IPS DF 6.9 (cell line): ENCODE data around the gene ADARB1.

Source experiments
- DNase-seq: peaks from one replicate; pipeline ENCODE4 v3.0.0-alpha.2; 2013; ENCODE audit warnings: low read depth, low spot score
- H3K27ac ChIP-seq: one replicate; pipeline ENCODE4 v1.5.1; 2013; ENCODE audit warnings: low read length, control low read depth
- H3K27me3 ChIP-seq: 2 replicates; pipeline ENCODE4 v1.6.1; 2013; ENCODE audit warnings: mild to moderate bottlenecking, low read length; ENCODE audit not compliant: control insufficient read depth, insufficient read depth
- H3K36me3 ChIP-seq: 2 replicates; pipeline ENCODE4 v1.6.1; 2013; ENCODE audit warnings: low read length; ENCODE audit not compliant: control insufficient read depth, insufficient read depth
- H3K4me1 ChIP-seq: 2 replicates; pipeline ENCODE4 v1.6.1; 2013; ENCODE audit warnings: low read length; ENCODE audit not compliant: control insufficient read depth, insufficient read depth
- H3K4me3 ChIP-seq: 2 replicates; pipeline ENCODE4 v1.5.1; 2013; ENCODE audit warnings: mild to moderate bottlenecking, low read length
- H3K9me3 ChIP-seq: 2 replicates; pipeline ENCODE4 v1.6.1; 2013; ENCODE audit warnings: low read length, inconsistent platforms; ENCODE audit not compliant: control insufficient read depth, insufficient read depth
- WGBS: extraction: QIAGEN DNeasy Blood & Tissue Kit; methylation state at CpG from one replicate; pipeline ENCODE4 v1.1.7; 2013; ENCODE audit warnings: mixed read lengths, missing lambda C conversion rate; ENCODE audit not compliant: insufficient read length, insufficient coverage; 5-methylcytosine and 5-hydroxymethylcytosine counted together

Gene ADARB1

DNA sequence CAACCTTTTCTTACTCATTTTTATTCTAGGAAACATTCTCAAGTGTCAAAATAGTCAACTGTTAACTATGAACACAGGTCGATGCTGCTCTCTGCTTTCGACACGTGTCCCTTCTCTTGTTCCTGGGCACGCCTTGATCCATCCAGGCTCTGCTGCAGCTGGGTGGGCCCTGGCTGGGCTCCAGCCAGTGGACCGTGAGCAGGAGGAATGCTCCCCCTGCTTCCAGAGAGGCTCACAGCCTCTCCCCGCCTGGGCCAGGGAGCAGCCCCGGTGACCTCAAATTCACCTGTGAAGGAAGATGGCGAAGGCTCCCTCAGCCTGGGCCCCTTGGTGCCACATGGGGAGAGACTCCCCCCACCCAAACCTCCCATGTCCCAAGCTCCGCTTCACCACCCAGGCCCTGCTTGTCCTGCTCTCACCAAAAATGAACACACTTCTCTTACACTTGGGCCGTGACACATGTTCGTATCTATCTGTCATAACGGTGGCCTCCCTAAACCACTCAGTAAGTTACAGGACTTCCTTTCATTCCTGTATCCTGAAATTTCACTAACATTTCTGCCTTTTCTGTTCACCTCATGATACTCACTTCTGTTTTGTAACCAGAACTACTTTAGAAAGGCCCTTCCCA is 24.6 kb upstream of the ADARB1 start:
- H3K36me3 ChIP-seq: no peaks in the 10 kb centered on the region
- H3K4me3 ChIP-seq: no peak overlapping the region
- H3K27me3 ChIP-seq: no peaks in the 10 kb centered on the region
- no peak overlapping the region for H3K27ac ChIP-seq
- no peak for DNase-seq
- no peaks in the 10 kb centered on the region for H3K9me3 ChIP-seq
- WGBS: no CpG with 5 or more reads among the region's 12 CpGs
- H3K4me1 ChIP-seq: peaks cover 7% of the 10 kb centered on the region

DNA sequence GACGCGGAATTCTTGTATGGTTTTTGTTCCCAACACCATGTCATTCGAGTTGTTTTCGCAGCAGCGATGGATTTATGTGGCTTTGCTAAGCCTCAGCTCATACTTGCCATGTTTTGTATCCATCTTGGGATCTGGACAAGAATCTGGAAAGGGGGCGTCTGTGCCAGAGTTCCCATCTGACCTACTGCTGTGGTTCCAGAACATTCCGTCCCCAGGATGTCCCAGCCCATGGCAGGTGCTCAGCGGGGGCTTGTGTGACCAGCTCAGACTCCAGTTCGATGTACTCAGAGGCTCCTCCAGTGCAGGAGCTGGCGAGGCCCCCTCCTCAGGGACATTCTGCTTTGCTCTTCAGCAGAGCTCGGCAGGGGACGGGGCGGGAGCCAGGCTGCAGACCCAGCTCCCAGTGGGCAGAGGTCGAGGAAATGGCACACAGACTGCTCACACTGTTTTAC is 24.0 kb upstream of the ADARB1 start:
- no peak overlapping the region for H3K27ac ChIP-seq

DNA sequence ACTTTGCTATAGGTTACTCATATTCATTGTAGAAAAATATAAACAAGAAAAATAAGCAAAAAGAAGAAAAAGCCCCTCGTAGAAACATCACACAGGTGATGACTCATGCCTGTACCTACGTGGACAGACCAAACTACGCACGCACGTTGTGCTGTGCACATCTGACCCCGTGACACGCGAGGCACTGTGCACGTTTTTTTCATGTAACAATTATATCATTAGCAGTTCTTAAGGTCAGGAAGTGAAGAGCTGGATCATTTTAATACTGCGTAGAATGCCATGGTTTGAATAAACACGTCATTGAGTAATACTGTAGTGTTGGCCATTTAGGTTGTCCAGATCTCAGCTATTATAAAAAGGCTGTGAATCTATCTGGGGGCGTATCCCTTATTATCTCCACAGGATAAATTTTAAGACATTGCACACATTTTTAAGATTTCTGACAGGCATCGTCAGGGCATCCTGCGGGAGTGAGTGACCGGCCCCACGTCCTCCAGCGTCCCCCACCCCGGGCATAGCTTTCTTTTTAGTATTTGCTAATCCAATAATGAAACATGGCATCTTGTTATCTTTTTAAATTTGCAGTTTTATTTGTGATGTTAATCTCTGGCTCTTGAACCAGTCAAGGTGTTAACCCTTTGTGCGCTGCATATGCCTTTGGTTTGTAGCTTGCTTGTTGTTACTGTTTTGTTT is 23.4 kb upstream of the ADARB1 start:
- no peak for DNase-seq
- Histone ChIP-seq H3K27me3 (no peaks in the 10 kb centered on the region), H3K4me1 (peaks cover 7% of the 10 kb centered on the region), H3K27ac (no peak overlapping the region), H3K9me3 (no peaks in the 10 kb centered on the region), H3K36me3 (no peaks in the 10 kb centered on the region), H3K4me3 (no peak overlapping the region)
- WGBS: no CpG with 5 or more reads among the region's 19 CpGs

More for the DNA sequence above, 24.0 kb upstream of the ADARB1 start:
- H3K4me1 ChIP-seq: peaks cover 7% of the 10 kb centered on the region
- no peaks in the 10 kb centered on the region for H3K9me3 ChIP-seq
- no peak overlapping the region for H3K4me3 ChIP-seq
- H3K27me3 ChIP-seq: no peaks in the 10 kb centered on the region
- WGBS: no CpG with 5 or more reads among the region's 14 CpGs
- DNase-seq: no peak
- no peaks in the 10 kb centered on the region for H3K36me3 ChIP-seq

DNA sequence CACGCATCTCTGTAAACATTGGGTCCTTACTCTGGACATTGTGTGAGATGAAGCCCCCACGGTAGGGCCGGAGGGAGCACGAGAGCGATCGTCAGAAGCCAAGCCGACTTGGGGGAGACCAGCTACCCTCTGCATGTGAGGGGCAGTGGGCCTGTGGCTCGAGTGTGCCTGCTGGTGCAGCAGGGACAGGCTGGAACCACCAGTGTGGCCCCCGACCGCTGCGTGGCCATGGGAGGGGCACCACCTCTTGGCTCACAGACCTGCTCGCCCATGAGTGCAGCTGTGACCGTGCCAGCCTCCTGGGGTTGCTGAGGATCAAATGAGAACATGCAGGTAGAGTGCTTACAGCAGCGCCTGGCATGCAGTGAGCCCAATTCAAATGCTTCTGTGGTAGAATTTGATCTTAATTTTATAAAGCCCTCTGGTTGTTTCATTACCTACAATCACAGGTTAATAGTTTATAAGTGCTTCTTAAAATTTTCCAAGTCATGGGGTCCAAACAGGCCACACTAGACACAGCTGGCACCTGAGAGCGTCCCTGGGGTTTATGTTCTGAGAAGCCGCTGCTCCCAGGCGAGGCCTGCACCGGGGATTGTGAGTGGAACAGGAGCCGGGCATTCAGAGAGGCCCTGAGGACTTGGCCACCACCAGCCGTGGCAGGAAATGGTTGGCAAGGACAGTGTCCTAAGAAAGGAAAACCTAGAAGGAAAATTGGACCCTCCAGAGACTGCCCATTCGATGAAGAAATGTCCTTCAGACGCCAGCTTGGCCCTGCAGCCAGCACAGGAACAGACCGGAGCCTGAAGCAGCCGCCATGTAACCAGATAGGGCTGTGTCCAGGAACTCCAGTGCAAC is 22.6 kb upstream of the ADARB1 start:
- no peaks in the 10 kb centered on the region for H3K27me3 ChIP-seq
- DNase-seq: no peak
- H3K9me3 ChIP-seq: no peaks in the 10 kb centered on the region
- WGBS: no CpG with 5 or more reads among the region's 24 CpGs
- no peak overlapping the region for H3K27ac ChIP-seq
- peaks cover 7% of the 10 kb centered on the region for H3K4me1 ChIP-seq
- H3K4me3 ChIP-seq: no peak overlapping the region
- no peaks in the 10 kb centered on the region for H3K36me3 ChIP-seq

DNA sequence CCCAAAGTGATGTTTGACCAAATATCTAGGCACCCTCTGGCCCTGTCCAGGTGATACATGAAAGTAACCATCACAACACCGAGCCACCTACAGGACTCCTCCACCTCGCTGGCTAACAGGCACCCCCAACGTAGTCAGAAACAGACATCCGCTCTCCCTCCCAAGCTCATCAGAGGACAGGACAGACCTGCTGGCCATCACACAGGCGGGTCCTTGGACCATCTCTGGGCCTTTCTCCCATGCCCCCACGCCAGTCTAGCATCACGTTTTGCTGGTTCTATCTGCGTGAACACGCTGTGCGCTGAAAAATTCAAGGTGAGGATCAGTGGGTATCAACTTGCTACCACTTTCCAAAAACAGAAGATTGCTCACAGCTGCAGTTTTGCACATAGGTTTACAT is 21.4 kb upstream of the ADARB1 start:
- Histone ChIP-seq H3K9me3 (no peaks in the 10 kb centered on the region), H3K4me1 (peaks cover 9% of the 10 kb centered on the region), H3K27me3 (no peaks in the 10 kb centered on the region), H3K27ac (no peak overlapping the region), H3K36me3 (no peaks in the 10 kb centered on the region), H3K4me3 (no peak overlapping the region)
- no CpG with 5 or more reads among the region's 10 CpGs for WGBS
- no peak for DNase-seq

DNA sequence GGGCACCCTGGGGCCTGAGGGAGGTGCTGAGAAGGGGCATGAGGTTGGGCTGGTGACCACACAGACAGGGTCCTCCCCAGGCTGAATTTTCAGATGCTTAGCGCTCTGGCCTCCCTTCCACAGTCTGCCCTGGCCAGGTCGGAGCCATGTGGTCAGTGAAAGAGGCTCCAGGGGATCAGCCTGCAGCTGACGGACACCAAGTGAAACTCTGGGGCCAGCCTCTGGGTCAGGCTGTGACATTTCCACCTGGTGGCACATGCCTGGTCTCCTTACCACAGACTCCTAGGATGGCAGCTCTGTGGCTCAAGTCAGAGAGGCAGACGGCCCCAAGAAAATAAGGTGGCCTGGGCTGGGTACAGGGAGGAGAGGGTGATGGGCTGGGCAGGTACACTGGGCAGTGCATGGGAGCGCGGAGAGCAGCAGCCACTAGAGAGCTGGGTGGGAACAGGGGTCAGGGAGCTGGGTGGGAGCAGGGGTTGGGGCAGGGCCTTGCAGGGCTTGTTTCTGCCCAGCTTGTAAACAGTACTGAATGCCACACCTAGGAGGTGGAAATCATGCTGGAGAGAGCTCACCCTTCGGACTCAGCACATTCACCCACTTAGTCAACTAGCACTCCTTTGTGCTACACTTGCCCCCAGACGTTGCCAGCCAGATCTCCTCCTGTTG is 20.7 kb upstream of the ADARB1 start:
- no peak overlapping the region for H3K27ac ChIP-seq

DNA sequence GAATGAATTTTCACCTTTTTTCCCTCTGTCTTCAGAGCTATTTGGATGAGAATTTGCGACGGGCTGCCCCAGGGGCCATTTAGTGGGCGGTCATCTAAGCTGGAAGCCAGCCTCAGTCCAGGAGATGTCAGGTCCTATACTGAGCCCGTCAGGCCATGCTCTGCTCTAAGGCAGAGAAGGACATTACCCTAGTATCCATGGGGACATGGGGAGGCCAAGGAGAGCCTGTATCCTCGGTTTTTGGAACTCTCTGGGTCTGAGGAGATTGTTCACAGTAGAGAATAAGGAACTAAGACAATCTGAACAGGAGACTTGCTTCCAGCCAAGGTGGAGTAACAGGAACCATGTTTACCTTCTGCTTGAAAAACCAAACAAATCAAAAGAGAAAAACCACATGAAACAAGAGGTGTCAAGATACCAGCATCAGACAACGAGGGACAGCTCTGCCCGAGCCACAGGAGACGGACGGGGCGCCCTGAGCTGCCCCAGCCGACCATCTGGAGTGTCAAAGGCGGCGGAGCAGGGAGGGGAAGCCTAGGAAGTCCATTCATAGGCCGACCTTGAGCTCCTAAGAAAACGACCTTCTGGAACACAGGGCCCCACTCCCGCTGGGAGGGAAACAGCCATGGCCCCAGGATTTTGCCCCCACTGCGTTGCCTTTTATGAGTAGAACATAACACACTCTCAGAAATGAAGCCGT is 20.0 kb upstream of the ADARB1 start:
- H3K27ac ChIP-seq: no peak overlapping the region
- H3K4me3 ChIP-seq: no peak overlapping the region
- H3K27me3 ChIP-seq: no peaks in the 10 kb centered on the region
- WGBS: no CpG with 5 or more reads among the region's 18 CpGs
- no peaks in the 10 kb centered on the region for H3K9me3 ChIP-seq
- peaks cover 9% of the 10 kb centered on the region for H3K4me1 ChIP-seq
- no peaks in the 10 kb centered on the region for H3K36me3 ChIP-seq
- DNase-seq: no peak

More for the DNA sequence above, 20.7 kb upstream of the ADARB1 start:
- H3K4me3 ChIP-seq: no peak overlapping the region
- no peaks in the 10 kb centered on the region for H3K27me3 ChIP-seq
- no CpG with 5 or more reads among the region's 8 CpGs for WGBS
- peaks cover 9% of the 10 kb centered on the region for H3K4me1 ChIP-seq
- no peaks in the 10 kb centered on the region for H3K9me3 ChIP-seq
- DNase-seq: no peak
- H3K36me3 ChIP-seq: no peaks in the 10 kb centered on the region

DNA sequence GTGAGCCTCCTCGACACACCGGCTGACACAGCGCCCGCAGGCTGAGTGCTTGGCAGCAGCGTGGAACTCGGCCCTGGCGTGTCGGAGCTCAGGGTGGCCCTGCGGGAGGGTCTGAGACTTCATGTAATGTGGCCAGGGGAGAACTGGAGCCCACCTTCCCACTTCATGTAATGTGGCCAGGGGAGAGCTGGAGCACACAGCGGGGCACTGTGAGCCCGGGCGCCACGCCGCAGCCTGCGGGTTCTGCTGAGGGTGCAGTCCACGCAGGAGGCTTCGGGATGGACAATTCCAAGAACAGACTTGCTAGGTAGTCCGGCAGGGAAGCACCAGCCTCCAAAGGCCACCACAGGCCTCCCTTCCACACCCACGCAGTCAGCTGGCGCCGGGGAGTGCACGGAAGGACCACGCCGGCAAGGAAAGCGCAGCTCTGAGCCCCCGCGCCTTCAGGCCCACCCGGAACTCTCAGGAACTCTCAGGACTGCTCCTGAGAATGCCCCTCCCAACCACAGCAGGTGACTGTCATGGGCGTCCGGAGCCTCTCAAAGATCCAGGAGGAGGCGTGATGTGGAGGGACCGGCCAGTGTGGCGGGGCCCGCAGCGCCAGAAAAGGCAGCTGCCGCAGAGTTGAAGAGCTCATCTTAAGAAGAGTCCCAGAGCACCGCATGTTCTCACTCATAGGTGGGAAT is 19.3 kb upstream of the ADARB1 start:
- DNase-seq: no peak
- H3K9me3 ChIP-seq: no peaks in the 10 kb centered on the region
- no peaks in the 10 kb centered on the region for H3K36me3 ChIP-seq
- H3K27ac ChIP-seq: no peak overlapping the region
- peaks cover 9% of the 10 kb centered on the region for H3K4me1 ChIP-seq
- H3K27me3 ChIP-seq: no peaks in the 10 kb centered on the region
- WGBS: no CpG with 5 or more reads among the region's 37 CpGs
- H3K4me3 ChIP-seq: no peak overlapping the region

DNA sequence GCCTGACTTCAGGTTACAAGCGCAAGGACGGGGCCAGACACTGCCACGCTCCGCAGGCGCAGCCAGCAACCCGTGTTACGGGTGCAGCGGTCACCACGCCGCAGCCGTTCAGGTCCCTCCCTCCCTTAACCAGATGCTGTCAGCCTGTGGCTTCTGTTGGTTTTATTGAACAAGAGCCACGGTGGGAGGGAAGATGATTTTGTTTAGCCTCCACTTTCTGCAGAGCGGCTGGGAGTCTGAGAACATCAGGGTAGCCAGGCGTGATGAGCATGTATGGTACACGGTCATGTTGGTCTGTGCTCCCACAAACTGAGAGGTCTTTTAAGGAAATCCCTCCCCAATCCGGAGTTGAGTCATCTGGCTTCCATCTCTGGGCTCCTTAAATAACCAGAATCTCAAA is 18.5 kb upstream of the ADARB1 start:
- no CpG with 5 or more reads among the region's 16 CpGs for WGBS
- Histone ChIP-seq H3K27me3 (no peaks in the 10 kb centered on the region), H3K4me1 (peaks cover 6% of the 10 kb centered on the region), H3K36me3 (no peaks in the 10 kb centered on the region), H3K4me3 (no peak overlapping the region), H3K27ac (no peak overlapping the region), H3K9me3 (no peaks in the 10 kb centered on the region)
- DNase-seq: no peak
